HepG2 (cell line): Measurements from ENCODE around the gene ECHDC1. TPM values are rescaled to one million over a fixed set of nuclear protein-coding genes. Genes with fewer than 3 reads are reported as not detected.

ENCODE experiments used
- AGO1 ChIP-seq: fragments of 200-400 bp; formaldehyde crosslinking; IDR thresholded peaks from 2 replicates; pipeline ENCODE4 v1.6.1; 2017; ENCODE audit warnings: mild to moderate bottlenecking, low read depth, low read length, moderate library complexity; ENCODE audit not compliant: poor library complexity, severe bottlenecking
- ATF4 ChIP-seq, 2 experiments: fragments of 450-650 bp in 1 of 2; sonication (generic) in 1 of 2; formaldehyde crosslinking; IDR thresholded peaks; 2 replicates each; pipeline versions ENCODE4 v1.5.0 to v1.8.0; 2020 to 2022; ENCODE audit warnings: mild to moderate bottlenecking in 1 of 2, missing genetic modification reagents in 1 of 2
- CEBPG ChIP-seq: IDR thresholded peaks from 2 replicates; pipeline ENCODE4 v1.6.1; 2016
- CREM ChIP-seq, 2 experiments: sonication (generic) in 1 of 2; formaldehyde crosslinking in 1 of 2; IDR thresholded peaks; 2 replicates each; pipeline versions ENCODE4 v1.4.0 to v1.6.1; 2016 to 2020; ENCODE audit warnings: antibody characterized with exemption in 1 of 2, mild to moderate bottlenecking in 1 of 2, missing genetic modification reagents in 1 of 2
- EEA1 ChIP-seq: sonication (generic); formaldehyde crosslinking; IDR thresholded peaks from 2 replicates; pipeline ENCODE4 v1.5.1; 2020; ENCODE audit warnings: mild to moderate bottlenecking, missing genetic modification reagents, borderline replicate concordance
- KAT8 ChIP-seq: IDR thresholded peaks from 2 replicates; pipeline ENCODE4 v1.6.1; 2016; ENCODE audit warnings: missing genetic modification reagents, missing compliant biosample characterization
- KDM5A ChIP-seq: fragments of 200-600 bp; sonication (generic); IDR thresholded peaks from 2 replicates; pipeline ENCODE4 v1.7.0; 2018; ENCODE audit warnings: antibody characterized with exemption, mild to moderate bottlenecking, low read length, borderline replicate concordance
- MBNL3 ChIP-seq: fragments of 250-450 bp; sonication (Bioruptor Pico); conservative IDR thresholded peaks from 2 replicates; pipeline ENCODE4 v1.8.0; 2022; ENCODE audit warnings: mild to moderate bottlenecking, inconsistent platforms
- MEF2D ChIP-seq: sonication (generic); formaldehyde crosslinking; IDR thresholded peaks from 2 replicates; pipeline ENCODE4 v1.5.1; 2020; ENCODE audit warnings: mild to moderate bottlenecking, missing genetic modification reagents
- SMAD9 ChIP-seq: sonication (generic); formaldehyde crosslinking; IDR thresholded peaks from 2 replicates; pipeline ENCODE4 v1.5.1; 2020; ENCODE audit warnings: mild to moderate bottlenecking, missing genetic modification reagents
- SNRNP70 ChIP-seq: fragments of 200-400 bp; formaldehyde crosslinking; IDR thresholded peaks from 2 replicates; pipeline ENCODE4 v1.6.1; 2017; ENCODE audit warnings: mild to moderate bottlenecking, low read depth, low read length, moderate library complexity
- UBTF ChIP-seq: sonication (generic); formaldehyde crosslinking; IDR thresholded peaks from 2 replicates; pipeline ENCODE4 v1.4.0; 2020; ENCODE audit warnings: mild to moderate bottlenecking, missing genetic modification reagents
- ZBTB49 ChIP-seq: sonication (generic); formaldehyde crosslinking; IDR thresholded peaks from 2 replicates; pipeline ENCODE4 v1.4.0; 2020; ENCODE audit warnings: missing genetic modification reagents, borderline replicate concordance
- ZC3H13 ChIP-seq: sonication (generic); formaldehyde crosslinking; IDR thresholded peaks from 2 replicates; pipeline ENCODE4 v1.8.1; 2023; ENCODE audit warnings: mild to moderate bottlenecking, missing genetic modification reagents, moderate library complexity
- ZKSCAN1 ChIP-seq: fragments of 150-350 bp; IDR thresholded peaks from 2 replicates; pipeline ENCODE4 v1.6.1; 2014; ENCODE audit warnings: low read length
- ZNF10 ChIP-seq: sonication (generic); formaldehyde crosslinking; IDR thresholded peaks from 2 replicates; pipeline ENCODE4 v1.4.0; 2020; ENCODE audit warnings: mild to moderate bottlenecking, low read depth, missing genetic modification reagents, borderline replicate concordance
- ZNF12 ChIP-seq: sonication (generic); formaldehyde crosslinking; IDR thresholded peaks from 2 replicates; pipeline ENCODE4 v1.5.0; 2020; ENCODE audit warnings: missing genetic modification reagents
- ZNF224 ChIP-seq: sonication (generic); formaldehyde crosslinking; IDR thresholded peaks from 2 replicates; pipeline ENCODE4 v1.5.0; 2020; ENCODE audit warnings: mild to moderate bottlenecking, missing genetic modification reagents
- ZNF276 ChIP-seq: sonication (generic); formaldehyde crosslinking; IDR thresholded peaks from 2 replicates; pipeline ENCODE4 v1.4.0; 2020; ENCODE audit warnings: mild to moderate bottlenecking, low read depth, missing genetic modification reagents
- ZNF619 ChIP-seq: sonication (generic); formaldehyde crosslinking; IDR thresholded peaks from 2 replicates; pipeline ENCODE4 v1.4.0; 2020; ENCODE audit warnings: mild to moderate bottlenecking, missing genetic modification reagents
- ZNF792 ChIP-seq: IDR thresholded peaks from 2 replicates; pipeline ENCODE4 v1.6.1; 2016
- ZNF83 ChIP-seq: sonication (generic); formaldehyde crosslinking; IDR thresholded peaks from 2 replicates; pipeline ENCODE4 v1.4.0; 2020; ENCODE audit warnings: missing genetic modification reagents, mild to moderate bottlenecking, borderline replicate concordance
- polyA plus RNA-seq, 8 experiments: library from polyadenylated mRNA; depleted of rRNA in 3 of 8; stranded (reverse) in 7 of 8; unstranded in 1 of 8; fragments of >200 nt; fragmentation: Illumina TruSeq in 4 of 8; extraction: Trizol in 4 of 8; gene quantifications; 2 replicates each; pipeline versions ENCODE4 v1.2.1 to v1.2.3, GENCODE V29; 2011 to 2016; ENCODE audit warnings: low read depth in 4 of 8, missing spikeins in 1 of 8, mixed read lengths in 1 of 8; ENCODE audit not compliant: insufficient read depth in 1 of 8
- total RNA-seq, 5 experiments: library from RNA; depleted of rRNA; stranded (reverse); fragments of >200 nt; fragmentation: Illumina TruSeq; extraction: Trizol; gene quantifications; 2 replicates each; pipeline ENCODE4 v1.2.3, GENCODE V29; 2016; ENCODE audit warnings: low read depth in 1 of 5

The ECHDC1 gene
- total and polyA plus RNA-seq, 2 of the 13 experiments (the other 11 are each of a cell fraction or from before 2014, with no cell fraction given): 32.8 to 98.1 TPM

GRCh38 chr6:127342296-127342945 is 988 bp downstream of the ECHDC1 start (continued):
- no peak for TF ChIP-seq AGO1
- TF ChIP-seq UBTF: no peak
- TF ChIP-seq ZNF276 (CRISPR knock-in tag): no peak
- TF ChIP-seq MEF2D (CRISPR knock-in tag): 0 out of 2 replicates have a peak, but pooled peaks have one; percentile 22
- TF ChIP-seq KAT8 (CRISPR knock-in tag): no peak
- no peak for TF ChIP-seq ZNF224 (CRISPR knock-in tag)
- TF ChIP-seq CREM (IDR thresholded peaks at IDR 0.05): peak; percentile 20; the same call in 1 of the 2 replicates
- no peak for TF ChIP-seq CREM (CRISPR knock-in tag; IDR thresholded peaks at IDR 0.05)
- no peak for TF ChIP-seq SNRNP70
- no peak for TF ChIP-seq ATF4 (CRISPR knock-in tag; IDR thresholded peaks at IDR 0.05)
- no peak for TF ChIP-seq ZNF619 (CRISPR knock-in tag)
- TF ChIP-seq KDM5A: no peak
- TF ChIP-seq ZNF12 (CRISPR knock-in tag): no peak; the same call in 1 of the 2 replicates
- no peak for TF ChIP-seq MBNL3 (CRISPR knock-in tag)
- TF ChIP-seq EEA1: no peak
- TF ChIP-seq ZKSCAN1: no peak
- no peak for TF ChIP-seq ZC3H13 (CRISPR knock-in tag)
- TF ChIP-seq ZBTB49 (CRISPR knock-in tag): no peak
- TF ChIP-seq ZNF10 (CRISPR knock-in tag): no peak
- TF ChIP-seq ZNF792: no peak
- no peak for TF ChIP-seq SMAD9 (CRISPR knock-in tag)
- no peak; the same call in 1 of the 2 replicates for TF ChIP-seq CEBPG (CRISPR knock-in tag)
- no peak for TF ChIP-seq ZNF83 (CRISPR knock-in tag)
